GM13977 (cell line): ENCODE data around the gene NDRG3.
A peak's percentile ranks its signal among the peaks of the same experiment; 100 is the strongest.

Experiments used
- DNase-seq: peaks from one replicate; pipeline ENCODE4 v3.0.0; 2012; ENCODE audit warnings: low spot score
- CTCF ChIP-seq: IDR thresholded peaks from 2 replicates; pipeline ENCODE4 v1.5.1; 2012; ENCODE audit warnings: mild to moderate bottlenecking, control low read depth; ENCODE audit not compliant: insufficient read depth; ENCODE audit errors: extremely low read depth, missing control alignments
- in situ Hi-C: fragments of 300-500 bp; cut with MboI; formaldehyde crosslinking; loops from one replicate; pipeline ENCODE4 v1.12.0; 2022; ENCODE audit warnings: low sequenced_read_pairs, low pct_unique_long_range_greater_than_20kb, mixed read lengths, inconsistent platforms; ENCODE audit not compliant: unreplicated experiment

NDRG3 gene

DNA sequence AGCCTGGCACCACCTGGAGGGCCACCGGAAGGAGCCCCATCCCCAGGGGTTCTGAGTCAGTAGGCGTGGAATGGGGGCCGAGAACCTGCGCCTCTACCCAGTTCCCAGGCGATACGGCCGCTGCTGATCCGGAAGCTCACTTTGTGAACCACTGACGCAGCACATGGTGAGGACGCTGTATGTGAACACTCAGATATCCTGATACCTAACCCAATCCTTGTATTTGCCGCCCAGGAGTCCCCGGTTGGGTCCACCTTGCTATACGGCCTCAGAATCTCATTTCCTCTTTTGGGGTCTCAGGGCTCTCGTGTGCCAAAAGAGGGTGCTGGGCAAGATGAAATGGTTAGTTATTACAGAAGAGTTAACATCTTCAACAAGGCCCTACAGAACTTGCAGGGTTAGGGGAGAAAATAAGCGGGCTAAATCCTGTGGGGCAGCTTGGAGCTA is 140.9 kb downstream of the NDRG3 start:
- peak; percentile 63 for DNase-seq
- in situ Hi-C loops: loop anchor here (10.0 to 25.0 kb wide), 2 partner anchors 150 to 282 kb away; partner anchors contain the start of gene TLDC2
- TF ChIP-seq CTCF: no peak
